H1 (cell line): ENCODE measurements around the gene AKIRIN2. TPM values are rescaled to one million over a fixed set of nuclear protein-coding genes. Genes with fewer than 3 reads are reported as not detected.

Experiments
- polyA plus RNA-seq, 7 experiments: library from polyadenylated mRNA; depleted of rRNA in 3 of 7; stranded (reverse) in 5 of 7; unstranded in 2 of 7; fragments of >200 nt in 5 of 7; fragments of 200-250 nt in 2 of 7; gene quantifications; 1 replicate in 5 of 7; 2 replicates in 1 of 7; 4 replicates in 1 of 7; pipeline versions ENCODE4 v1.2.1 to v1.2.3, GENCODE V29; 2011 to 2013; ENCODE audit warnings: missing spikeins in 2 of 7, mixed read lengths in 2 of 7
- small RNA-seq: library from polyadenylated mRNA; stranded (forward); fragments of <200 nt; extraction: miRNeasy Mini kit (QIAGEN cat#:217004); gene quantifications from one replicate; pipeline ENCODE3, GENCODE V24; 2013; ENCODE audit not compliant: insufficient read depth
- total RNA-seq: library from RNA; stranded (reverse); fragmentation: NEBNext Ultra II Directional; extraction: Animal tissue kit (Norgen Biotek cat#: 25700); gene quantifications from 2 replicates; pipeline ENCODE4 v1.2.1, GENCODE V29; 2021

The AKIRIN2 gene
- total and polyA plus RNA-seq, 2 of the 8 experiments (the other 6 are each of a cell fraction or from before 2014, with no cell fraction given), result 35.6 to 75.3 TPM

Small RNA genes within 50 kb of the gene (small RNA-seq; reads per million reads assigned to genes)
- not detected for gene RF01210

Other genes starting within 250 kb of the AKIRIN2 start
- 7.7 and 9.2 TPM in 2 replicates for gene SLC35A1, start 229.3 kb downstream of the AKIRIN2 start, total RNA-seq
- gene SLC35A1, start 229.3 kb downstream of the AKIRIN2 start, polyA plus RNA-seq (2011; rRNA removed), result 2.6 and 4.7 TPM in 2 replicates
- 38.5 and 40.5 TPM in 2 replicates for gene RARS2, start 112.2 kb downstream of the AKIRIN2 start, total RNA-seq
- gene RARS2, start 112.2 kb downstream of the AKIRIN2 start, polyA plus RNA-seq (2011; rRNA removed), result 4.9 and 10.2 TPM in 2 replicates
- gene ORC3, start 112.1 kb downstream of the AKIRIN2 start, total RNA-seq, result 54.4 and 60.9 TPM in 2 replicates
- 18.1 and 35.9 TPM in 2 replicates for gene ORC3, start 112.1 kb downstream of the AKIRIN2 start, polyA plus RNA-seq (2011; rRNA removed)